DOHH2 (cell line): ENCODE data around the gene KCNK3.

Source experiments
- H3F3A ChIP-seq: fragments of 200-600 bp; sonication (generic), shearing (Covaris generic); 2 replicates; pipeline ENCODE4 v1.6.0; 2016; ENCODE audit warnings: antibody characterized with exemption, mild to moderate bottlenecking; ENCODE audit not compliant: control insufficient read depth, insufficient read depth
- H3K27ac ChIP-seq: fragments of 200-600 bp; sonication (generic); 2 replicates; pipeline ENCODE4 v1.5.1; 2014; ENCODE audit warnings: low read depth, mild to moderate bottlenecking, low read length, moderate library complexity
- H3K27me3 ChIP-seq: fragments of 200-600 bp; sonication (generic); 2 replicates; pipeline ENCODE4 v1.6.1; 2014; ENCODE audit warnings: mild to moderate bottlenecking, low read length, mixed read lengths; ENCODE audit not compliant: control insufficient read depth
- H3K36me3 ChIP-seq: fragments of 200-600 bp; sonication (generic); 2 replicates; pipeline ENCODE4 v1.6.1; 2014; ENCODE audit warnings: mild to moderate bottlenecking, low read length, moderate library complexity, mixed read lengths; ENCODE audit not compliant: control insufficient read depth
- H3K4me1 ChIP-seq: fragments of 200-600 bp; sonication (generic); 2 replicates; pipeline ENCODE4 v1.6.1; 2014; ENCODE audit warnings: mild to moderate bottlenecking, low read length, mixed read lengths; ENCODE audit not compliant: control insufficient read depth
- H3K4me2 ChIP-seq: fragments of 200-600 bp; sonication (generic); 2 replicates; pipeline ENCODE4 v1.6.0; 2014; ENCODE audit warnings: mild to moderate bottlenecking, low read length, moderate library complexity
- H3K4me3 ChIP-seq: fragments of 200-600 bp; sonication (generic); 2 replicates; pipeline ENCODE4 v1.5.1; 2014; ENCODE audit warnings: mild to moderate bottlenecking, low read length, mixed read lengths
- H3K79me2 ChIP-seq: fragments of 200-600 bp; sonication (generic); 2 replicates; pipeline ENCODE4 v1.6.1; 2014; ENCODE audit warnings: mild to moderate bottlenecking, low read length, mixed read lengths; ENCODE audit not compliant: control insufficient read depth
- H3K9me2 ChIP-seq: fragments of 200-600 bp; sonication (generic); replicated peaks from 2 replicates; pipeline ENCODE4 v1.6.1; 2014; ENCODE audit warnings: mild to moderate bottlenecking, low read length, mixed read lengths; ENCODE audit not compliant: control insufficient read depth
- H3K9me3 ChIP-seq: fragments of 200-600 bp; sonication (generic); 2 replicates; pipeline ENCODE4 v1.6.1; 2014; ENCODE audit warnings: antibody characterized with exemption, low read length, mixed read lengths; ENCODE audit not compliant: control insufficient read depth, insufficient read depth
- H4K20me1 ChIP-seq: fragments of 200-600 bp; sonication (generic); 2 replicates; pipeline ENCODE4 v1.6.0; 2014; ENCODE audit warnings: low read depth, mild to moderate bottlenecking, antibody characterized with exemption, low read length, moderate library complexity; ENCODE audit not compliant: control insufficient read depth, insufficient read depth
- CTCF ChIP-seq: fragments of 200-600 bp; sonication (generic); IDR thresholded peaks from one replicate; pipeline ENCODE4 v1.5.1; 2014; ENCODE audit warnings: antibody characterized with exemption, mild to moderate bottlenecking, low read depth, low read length; ENCODE audit not compliant: poor library complexity, severe bottlenecking
- EZH2phosphoT487 ChIP-seq: fragments of 200-600 bp; sonication (generic); IDR thresholded peaks from 2 replicates; pipeline ENCODE4 v1.6.1; 2017; ENCODE audit warnings: borderline replicate concordance, mild to moderate bottlenecking, antibody characterized with exemption, low read length, moderate library complexity, mixed read lengths

The KCNK3 gene

GRCh38 chr2:26767894-26768487 lies 75.5 kb downstream of the KCNK3 start:
- TF ChIP-seq EZH2phosphoT487 = no peak
- TF ChIP-seq CTCF = no peak
- H3K27me3 ChIP-seq = no peaks in the 10 kb centered on the region
- no peak overlapping the region for H3K27ac ChIP-seq
- H3K4me3 ChIP-seq = no peak overlapping the region
- H3K9me2 ChIP-seq = no peaks in the 10 kb centered on the region
- peaks cover 19% of the 10 kb centered on the region for H3K4me1 ChIP-seq
- peaks cover 10% of the 10 kb centered on the region for H3K36me3 ChIP-seq
- no peak overlapping the region for H3K4me2 ChIP-seq
- H4K20me1 ChIP-seq = no peaks in the 10 kb centered on the region; the same call in 1 of the 2 replicates
- H3K79me2 ChIP-seq = peaks cover 65% of the 10 kb centered on the region
- H3K9me3 ChIP-seq = no peaks in the 10 kb centered on the region
- no peaks in the 10 kb centered on the region for H3F3A ChIP-seq

GRCh38 chr2:26768759-26769088 lies 76.2 kb downstream of the KCNK3 start:
- Histone ChIP-seq H3K79me2 (peaks cover 65% of the 10 kb centered on the region), H3K9me2 (no peaks in the 10 kb centered on the region), H3F3A (no peaks in the 10 kb centered on the region), H4K20me1 (no peaks in the 10 kb centered on the region; the same call in 1 of the 2 replicates), H3K4me2 (no peak overlapping the region), H3K36me3 (peaks cover 10% of the 10 kb centered on the region), H3K4me1 (peaks cover 16% of the 10 kb centered on the region), H3K4me3 (no peak overlapping the region), H3K27ac (no peak overlapping the region), H3K27me3 (no peaks in the 10 kb centered on the region), H3K9me3 (no peaks in the 10 kb centered on the region)
- TF ChIP-seq EZH2phosphoT487 (no peak), CTCF (no peak)

GRCh38 chr2:26769089-26769761 lies 76.7 kb downstream of the KCNK3 start:
- peaks cover 64% of the 10 kb centered on the region for H3K79me2 ChIP-seq
- H3K4me1 ChIP-seq = peaks cover 15% of the 10 kb centered on the region
- H3K27me3 ChIP-seq = no peaks in the 10 kb centered on the region

More at GRCh38 chr2:26769089-26769761, 76.7 kb downstream of the KCNK3 start:
- peaks cover 10% of the 10 kb centered on the region for H3K36me3 ChIP-seq
- no peaks in the 10 kb centered on the region; the same call in 1 of the 2 replicates for H4K20me1 ChIP-seq
- H3K9me2 ChIP-seq = no peaks in the 10 kb centered on the region
- H3K4me2 ChIP-seq = no peak overlapping the region
- no peak overlapping the region for H3K27ac ChIP-seq
- TF ChIP-seq EZH2phosphoT487 (no peak), CTCF (no peak)
- H3F3A ChIP-seq = no peaks in the 10 kb centered on the region
- no peak overlapping the region for H3K4me3 ChIP-seq
- H3K9me3 ChIP-seq = no peaks in the 10 kb centered on the region
